Measurements from ENCODE around the gene THADA.
"Not testable (repeated sequence)": the region's sequence is repeated elsewhere in the genome, so short reads cannot be mapped to it uniquely, and the experiment has no call there.

The THADA gene

DNA sequence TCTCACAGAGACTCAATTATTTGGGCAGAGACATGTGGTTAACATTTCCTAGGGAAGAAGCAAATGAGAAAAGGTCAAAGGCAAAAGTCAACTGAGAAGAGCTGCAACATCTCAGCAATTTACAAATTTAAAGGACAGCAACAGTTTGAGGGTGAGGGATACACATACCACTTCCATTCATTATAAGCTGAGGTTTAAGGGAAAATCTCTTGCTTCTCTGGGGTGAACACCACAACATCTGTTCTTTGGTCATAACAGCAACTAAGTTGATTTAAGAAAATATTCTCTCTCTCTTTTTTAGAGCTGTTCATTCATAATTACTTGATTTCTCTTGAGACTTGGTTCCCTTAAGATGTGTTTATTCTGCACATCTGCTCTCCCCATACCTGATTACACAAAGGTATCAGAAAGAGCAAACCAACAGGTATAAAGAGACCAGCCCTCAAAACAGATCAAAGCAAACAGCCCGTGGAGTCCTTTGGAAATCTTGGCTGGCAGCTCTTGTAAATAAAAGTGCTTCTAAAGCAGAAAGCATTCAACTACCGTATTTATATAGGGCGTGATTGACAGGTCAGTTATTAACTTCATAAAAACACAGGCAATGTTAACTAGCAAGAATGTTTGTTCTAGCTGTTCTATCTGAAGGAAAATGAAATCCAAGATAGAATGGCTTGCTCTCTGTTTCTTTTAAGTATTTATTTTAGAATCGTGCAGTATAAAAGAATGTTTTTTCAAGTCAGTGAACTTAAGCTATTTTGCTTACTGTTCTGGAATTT lies 132.8 kb downstream of the THADA start:
- no peak for DNase-seq

DNA sequence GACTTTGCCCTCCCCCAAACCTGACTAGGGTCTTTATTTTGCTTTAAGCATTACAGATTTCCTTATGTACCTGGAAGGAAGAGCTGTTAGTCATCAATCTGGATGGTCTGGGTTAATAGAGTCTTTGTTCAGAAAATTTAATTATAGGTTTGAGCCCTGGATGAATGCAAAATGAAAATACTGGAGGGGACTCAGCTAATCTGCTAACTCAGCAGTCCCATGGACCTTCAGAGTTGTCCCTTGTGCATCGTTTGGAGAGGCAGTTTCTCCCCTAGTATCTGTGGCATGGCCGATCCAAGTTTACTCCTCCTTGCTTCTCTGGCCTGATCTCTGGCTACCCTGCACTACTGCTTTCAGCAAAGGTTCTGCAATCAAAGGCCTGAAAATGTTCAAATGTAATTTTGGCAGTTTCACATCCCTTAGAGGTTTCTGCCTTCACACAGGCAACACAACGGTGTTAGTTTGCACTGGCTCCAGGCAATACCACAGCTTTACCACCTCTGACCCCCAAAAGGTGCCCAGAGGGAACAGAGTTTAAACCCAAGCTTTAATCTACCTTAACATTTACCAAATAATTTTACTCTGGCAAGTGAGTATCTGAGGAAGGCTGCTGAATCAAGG lies 134.3 kb downstream of the THADA start:
- no peak for DNase-seq

DNA sequence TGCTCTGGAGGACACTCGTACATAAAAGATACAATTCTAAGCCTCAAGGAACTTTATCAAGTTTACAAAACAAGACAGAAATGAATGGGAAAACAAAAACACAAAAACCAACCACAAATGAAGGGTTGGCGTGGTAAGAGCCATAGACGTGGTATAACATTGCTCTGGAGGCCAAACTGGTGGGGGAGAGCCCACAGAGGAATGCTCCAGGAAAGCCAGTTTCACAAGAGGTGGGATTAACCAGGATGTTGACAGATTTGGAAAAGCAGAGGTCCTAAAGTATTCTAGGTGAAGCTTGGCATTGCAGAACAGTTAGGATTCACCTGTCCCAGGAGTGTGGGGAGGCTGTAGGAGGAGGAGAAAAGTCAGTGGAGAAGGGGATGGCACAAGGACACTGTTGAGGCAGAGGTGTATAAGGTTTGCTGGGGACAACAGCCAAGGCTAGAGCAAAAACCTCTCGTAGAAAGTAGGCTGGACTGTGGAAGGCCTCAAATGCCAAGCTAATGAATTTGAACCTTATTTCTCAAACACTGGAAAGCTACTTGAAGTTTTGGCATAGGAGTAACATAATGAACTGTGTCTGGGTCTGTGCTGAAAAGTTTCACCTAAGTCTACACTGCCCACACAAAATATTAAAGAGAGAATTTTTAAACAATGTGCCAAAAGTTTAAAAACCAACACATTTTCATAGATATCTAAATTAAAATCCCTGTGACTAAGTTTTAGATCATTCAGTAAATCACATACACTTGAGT lies 135.1 kb downstream of the THADA start:
- DNase-seq = no peak

- DNase-seq = no peak
Observed at GRCh38 chr2:43460174-43460546, 135.7 kb downstream of the THADA start.

DNA sequence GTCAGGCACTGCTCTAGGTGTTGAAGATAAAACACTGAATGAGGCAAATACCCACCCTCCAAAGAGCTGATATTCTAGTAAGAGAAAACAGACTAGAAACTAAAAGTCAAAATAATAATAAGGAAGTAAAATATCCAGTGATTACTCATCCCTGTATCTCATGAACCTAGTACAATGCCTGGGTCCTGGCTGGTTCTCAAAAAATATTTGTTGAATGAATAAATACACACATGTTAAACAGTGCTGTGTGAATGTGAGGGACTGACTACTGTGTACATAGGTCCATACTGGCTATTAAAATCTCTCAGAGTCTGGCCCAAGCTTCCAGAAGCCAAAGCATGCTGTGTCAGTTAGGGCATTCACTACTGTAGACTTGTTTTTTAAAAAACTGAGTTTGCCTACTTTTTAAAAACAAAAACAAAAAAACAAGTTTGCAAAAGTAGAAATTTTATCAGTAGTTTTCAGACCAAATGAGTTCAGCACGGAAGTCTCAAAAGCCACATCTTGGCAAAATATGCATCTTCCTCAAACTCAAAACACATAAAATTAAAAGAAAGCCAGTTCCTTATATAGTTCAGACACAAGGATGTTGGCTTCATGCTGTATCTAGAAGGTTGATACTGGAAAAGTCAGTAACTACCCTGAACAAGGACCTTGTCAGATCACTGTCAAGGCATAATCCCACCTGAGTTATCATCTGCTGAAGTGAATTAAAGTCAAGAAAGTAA lies 136.2 kb downstream of the THADA start:
- DNase-seq = no peak

DNA sequence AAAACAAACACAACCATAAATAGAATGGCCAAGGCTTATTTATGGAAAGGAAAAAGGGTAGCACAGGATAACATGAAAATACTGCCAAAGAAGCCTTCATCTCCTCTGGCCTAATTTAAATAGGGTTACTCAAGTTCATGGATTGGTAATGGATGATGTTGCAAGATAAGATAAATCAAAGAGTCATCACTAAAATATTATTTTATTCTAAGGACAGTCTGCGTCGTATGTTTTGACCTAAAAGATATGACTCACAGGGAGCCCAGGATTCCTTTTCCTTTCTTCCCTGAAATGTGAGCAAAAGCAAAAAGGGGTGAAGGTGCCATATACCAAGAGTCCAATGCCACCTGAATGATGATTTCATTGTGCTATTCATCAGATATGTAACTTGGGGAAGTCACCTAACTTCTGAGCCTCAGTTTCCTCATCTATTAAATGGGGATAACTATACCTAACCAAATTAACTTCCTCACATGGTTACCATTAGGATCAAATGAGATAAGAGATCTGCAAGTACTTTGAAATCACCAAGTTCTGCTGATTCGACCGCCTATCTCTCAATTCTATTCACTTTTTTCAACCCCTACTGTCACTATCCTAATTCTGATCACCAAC lies 137.7 kb downstream of the THADA start:
- DNase-seq = no peak

- DNase-seq = no peak
Observed at GRCh38 chr2:43455731-43456642, 139.9 kb downstream of the THADA start.

- DNase-seq = no peak
Observed at GRCh38 chr2:43455296-43455695, 140.5 kb downstream of the THADA start.

GRCh38 chr2:43454791-43455190 lies 141.0 kb downstream of the THADA start:
- DNase-seq = no peak

GRCh38 chr2:43453179-43454170 lies 142.4 kb downstream of the THADA start:
- no peak for DNase-seq

DNA sequence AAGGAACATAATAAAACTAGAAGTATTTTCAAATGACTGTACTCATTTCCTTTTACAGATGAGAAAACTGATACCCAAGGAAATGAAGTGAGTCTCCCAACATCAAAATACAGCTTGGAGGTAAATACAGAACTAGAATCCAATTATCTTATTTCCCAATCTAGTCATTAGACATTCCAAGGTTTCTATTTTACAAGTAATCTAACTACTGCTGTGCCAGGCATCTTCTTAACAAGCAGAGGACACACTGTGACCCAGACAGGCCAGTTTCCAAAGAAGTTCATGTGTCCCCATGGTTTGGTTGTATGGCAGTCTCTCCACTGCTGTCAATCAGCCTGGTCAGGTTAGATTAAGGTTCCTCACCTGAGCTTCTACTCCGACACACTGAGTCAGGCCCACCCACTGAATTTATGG lies 143.5 kb downstream of the THADA start:
- no peak for DNase-seq

DNA sequence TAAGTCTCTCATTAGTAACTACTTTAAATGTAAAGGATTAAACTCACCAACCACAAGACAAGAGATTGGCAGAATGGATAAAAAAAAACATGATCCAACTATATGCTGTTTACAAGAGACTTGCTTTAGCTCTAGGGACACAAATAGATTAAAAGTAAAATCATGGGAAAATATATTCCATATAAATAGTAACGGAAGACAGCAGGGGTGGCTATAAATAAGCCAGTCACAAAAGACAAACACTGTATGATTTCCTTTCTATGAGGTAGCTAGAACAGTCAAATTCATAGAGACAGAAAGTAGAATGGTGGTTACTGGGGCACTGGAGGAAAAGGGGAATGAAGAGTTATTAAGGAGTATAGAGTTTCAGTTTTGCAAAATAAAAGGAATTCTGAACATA lies 145.2 kb downstream of the THADA start:
- DNase-seq = no peak

DNA sequence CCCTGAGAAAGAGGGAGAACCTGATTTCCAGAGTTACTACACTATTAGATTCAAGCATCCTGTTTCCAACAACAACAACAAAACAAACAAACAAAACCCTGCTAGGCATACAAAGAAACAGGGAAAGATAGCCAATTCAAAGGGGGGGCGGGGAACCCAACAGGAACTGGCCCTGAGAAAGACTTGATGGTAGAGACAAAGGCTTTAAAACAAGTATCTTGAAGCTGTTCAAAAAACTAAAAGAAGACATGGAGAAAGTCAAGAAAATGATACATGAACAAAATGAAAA lies 147.1 kb downstream of the THADA start:
- DNase-seq = no peak

- no peak for DNase-seq
Observed at GRCh38 chr2:43448011-43448821, 147.6 kb downstream of the THADA start.

- DNase-seq = not testable (repeated sequence)
Observed at GRCh38 chr2:43446755-43447154, 149.1 kb downstream of the THADA start.

DNA sequence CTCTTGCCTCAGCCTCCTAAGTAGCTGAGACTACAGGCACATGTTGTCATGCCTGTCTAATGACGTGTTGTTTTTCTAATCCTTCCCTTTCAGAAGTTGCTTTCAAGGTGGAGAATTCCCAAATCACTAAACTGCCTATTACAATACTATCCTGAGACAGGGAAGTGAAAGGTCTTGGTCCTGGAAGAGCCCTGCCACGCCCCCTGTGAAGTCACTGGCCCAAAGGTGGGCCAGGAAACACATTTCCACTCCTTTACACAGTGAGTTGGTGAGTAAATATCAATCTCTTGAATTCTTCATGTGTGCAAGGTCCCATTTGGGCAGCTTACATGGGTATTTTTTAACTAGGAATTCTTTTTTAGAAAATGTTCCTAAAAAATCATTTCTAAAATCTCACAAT lies 150.1 kb downstream of the THADA start:
- no peak for DNase-seq

DNA sequence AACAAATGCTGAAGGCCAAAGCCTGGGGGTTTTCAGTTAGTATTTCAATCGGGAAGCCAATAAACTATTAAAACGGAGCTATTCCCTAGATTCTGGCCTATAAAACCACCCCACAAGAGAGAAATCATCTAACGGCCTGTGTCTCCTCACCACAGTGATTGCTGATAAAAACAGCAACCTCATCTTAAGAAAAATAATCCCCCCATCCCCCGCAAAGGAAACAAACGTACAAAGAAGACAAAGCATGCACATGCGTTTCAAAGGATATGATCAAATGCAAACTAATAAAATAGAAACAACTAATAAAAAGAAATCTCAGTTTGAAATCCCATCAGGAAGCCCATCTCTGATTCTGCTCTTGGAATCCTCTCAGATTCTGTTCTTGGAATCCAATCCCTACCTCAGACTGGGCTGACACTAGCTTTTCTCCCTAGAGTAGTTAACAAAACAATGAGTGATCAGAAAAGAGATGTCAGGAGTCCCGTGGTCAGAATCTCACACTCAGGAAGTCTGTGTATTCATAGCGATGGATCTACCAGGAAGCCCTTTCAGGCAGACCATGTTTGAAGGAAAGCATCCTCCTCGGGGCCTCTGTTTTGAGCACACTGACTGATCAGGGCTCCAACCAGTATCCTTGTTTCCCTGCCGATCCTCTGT lies 150.7 kb downstream of the THADA start:
- DNase-seq = no peak

DNA sequence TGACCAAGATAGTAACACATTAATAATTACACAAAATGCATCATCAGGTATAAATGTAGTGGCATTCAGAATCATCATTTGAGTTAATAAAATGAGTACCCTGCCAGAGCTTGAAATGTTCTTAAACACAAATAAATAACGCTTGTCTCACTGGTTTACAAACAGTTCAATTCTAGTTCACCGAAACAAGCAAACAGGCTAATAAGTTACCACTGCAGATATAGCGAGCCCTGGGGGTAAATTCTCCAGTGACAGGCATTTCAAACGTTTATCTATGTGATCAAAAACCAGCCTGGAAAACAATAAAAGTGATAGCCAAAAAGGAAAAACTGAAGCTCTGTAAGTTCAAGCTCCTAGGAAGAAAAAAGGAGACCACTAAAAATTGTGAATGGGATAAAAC lies 152.6 kb downstream of the THADA start:
- DNase-seq = no peak

GRCh38 chr2:43441195-43441594 lies 154.6 kb downstream of the THADA start:
- no peak for DNase-seq
